Activated T-cell treated with anti-CD3 and anti-CD28 coated beads for 24 hours (primary cell): ENCODE data around the gene IGFLR1.

Experiments used
- DNase-seq: peaks from one replicate; pipeline ENCODE4 v3.0.0-alpha.2; 2020; ENCODE audit warnings: low read depth

The IGFLR1 gene

DNA sequence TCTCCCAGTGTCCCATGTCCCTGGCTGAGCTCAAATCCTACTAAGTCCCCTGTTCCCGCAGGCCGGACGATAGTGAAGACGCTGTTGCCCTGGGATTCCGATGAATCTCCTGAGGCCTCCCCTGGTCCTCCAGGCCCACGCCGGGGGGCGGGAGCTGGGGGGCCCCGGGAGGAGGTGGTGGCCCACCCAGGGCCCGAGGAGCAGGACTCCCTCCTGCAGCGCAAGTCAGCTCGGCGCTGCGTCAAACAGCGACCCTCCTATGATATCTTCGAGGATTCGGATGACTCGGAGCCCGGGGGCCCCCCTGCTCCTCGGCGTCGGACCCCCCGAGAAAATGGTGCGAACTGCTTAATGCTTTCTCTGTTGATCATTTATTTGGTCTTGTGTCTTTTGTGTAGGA is 18.6 kb downstream of the IGFLR1 start:
- no peak for DNase-seq

DNA sequence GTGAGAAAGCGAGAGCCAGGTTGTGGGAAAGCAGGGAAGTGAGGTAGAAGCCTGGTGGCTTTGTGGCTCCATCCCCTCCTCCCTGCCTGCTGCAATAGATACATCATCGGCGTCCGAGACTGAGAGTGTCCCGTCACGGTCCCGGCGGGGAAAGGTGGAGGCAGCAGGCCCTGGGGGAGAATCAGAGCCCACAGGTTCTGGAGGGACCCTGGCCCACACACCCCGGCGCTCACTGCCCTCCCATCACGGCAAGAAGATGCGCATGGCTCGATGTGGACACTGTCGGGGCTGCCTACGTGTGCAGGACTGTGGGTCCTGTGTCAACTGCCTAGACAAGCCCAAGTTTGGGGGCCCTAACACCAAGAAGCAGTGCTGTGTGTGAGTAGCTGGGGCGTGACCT is 19.4 kb downstream of the IGFLR1 start:
- DNase-seq = no peak

DNA sequence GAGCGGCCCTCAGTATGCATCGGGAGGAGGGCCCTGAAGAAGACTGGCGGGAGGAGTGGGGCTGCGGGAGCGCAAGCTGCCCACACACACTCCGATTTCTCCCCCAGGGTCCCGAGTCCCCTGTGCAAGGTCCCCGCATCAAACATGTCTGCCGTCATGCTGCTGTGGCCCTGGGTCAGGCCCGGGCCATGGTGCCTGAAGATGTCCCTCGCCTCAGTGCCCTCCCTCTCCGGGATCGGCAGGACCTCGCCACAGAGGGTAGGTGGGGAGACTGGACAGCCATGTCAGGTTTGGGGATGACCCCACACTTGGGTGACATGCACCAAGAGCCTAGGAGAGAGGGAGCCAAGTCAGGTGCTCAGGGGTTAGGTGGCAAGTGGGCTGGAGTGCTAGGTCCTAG is 19.8 kb downstream of the IGFLR1 start:
- no peak for DNase-seq

DNA sequence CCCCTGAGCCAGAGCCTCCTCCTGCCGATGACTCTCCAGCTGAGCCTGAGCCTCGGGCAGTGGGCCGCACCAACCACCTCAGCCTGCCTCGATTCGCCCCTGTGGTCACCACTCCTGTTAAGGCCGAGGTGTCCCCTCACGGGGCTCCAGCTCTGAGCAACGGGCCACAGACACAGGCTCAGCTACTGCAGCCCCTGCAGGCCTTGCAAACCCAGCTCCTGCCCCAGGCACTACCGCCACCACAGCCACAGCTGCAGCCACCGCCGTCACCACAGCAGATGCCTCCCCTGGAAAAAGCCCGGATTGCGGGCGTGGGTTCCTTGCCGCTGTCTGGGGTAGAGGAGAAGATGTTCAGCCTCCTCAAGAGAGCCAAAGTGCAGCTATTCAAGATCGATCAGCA is 20.9 kb downstream of the IGFLR1 start:
- no peak for DNase-seq

DNA sequence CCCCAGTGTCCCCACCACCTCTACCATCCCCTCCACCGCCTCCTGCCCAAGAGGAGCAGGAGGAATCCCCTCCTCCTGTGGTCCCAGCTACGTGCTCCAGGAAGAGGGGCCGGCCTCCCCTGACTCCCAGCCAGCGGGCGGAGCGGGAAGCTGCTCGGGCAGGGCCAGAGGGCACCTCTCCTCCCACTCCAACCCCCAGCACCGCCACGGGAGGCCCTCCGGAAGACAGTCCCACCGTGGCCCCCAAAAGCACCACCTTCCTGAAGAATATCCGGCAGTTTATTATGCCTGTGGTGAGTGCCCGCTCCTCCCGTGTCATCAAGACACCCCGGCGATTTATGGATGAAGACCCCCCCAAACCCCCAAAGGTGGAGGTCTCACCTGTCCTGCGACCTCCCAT is 21.6 kb downstream of the IGFLR1 start:
- DNase-seq = no peak

DNA sequence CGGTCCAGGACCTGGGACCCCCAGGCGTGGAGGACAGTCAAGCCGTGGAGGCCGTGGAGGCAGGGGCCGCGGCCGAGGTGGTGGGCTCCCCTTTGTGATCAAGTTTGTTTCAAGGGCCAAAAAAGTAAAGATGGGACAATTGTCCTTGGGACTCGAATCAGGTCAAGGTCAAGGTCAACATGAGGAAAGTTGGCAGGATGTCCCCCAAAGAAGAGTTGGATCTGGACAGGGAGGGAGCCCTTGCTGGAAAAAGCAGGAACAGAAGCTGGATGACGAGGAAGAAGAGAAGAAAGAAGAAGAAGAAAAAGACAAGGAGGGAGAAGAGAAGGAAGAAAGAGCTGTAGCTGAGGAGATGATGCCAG is 22.1 kb downstream of the IGFLR1 start:
- DNase-seq = no peak

DNA sequence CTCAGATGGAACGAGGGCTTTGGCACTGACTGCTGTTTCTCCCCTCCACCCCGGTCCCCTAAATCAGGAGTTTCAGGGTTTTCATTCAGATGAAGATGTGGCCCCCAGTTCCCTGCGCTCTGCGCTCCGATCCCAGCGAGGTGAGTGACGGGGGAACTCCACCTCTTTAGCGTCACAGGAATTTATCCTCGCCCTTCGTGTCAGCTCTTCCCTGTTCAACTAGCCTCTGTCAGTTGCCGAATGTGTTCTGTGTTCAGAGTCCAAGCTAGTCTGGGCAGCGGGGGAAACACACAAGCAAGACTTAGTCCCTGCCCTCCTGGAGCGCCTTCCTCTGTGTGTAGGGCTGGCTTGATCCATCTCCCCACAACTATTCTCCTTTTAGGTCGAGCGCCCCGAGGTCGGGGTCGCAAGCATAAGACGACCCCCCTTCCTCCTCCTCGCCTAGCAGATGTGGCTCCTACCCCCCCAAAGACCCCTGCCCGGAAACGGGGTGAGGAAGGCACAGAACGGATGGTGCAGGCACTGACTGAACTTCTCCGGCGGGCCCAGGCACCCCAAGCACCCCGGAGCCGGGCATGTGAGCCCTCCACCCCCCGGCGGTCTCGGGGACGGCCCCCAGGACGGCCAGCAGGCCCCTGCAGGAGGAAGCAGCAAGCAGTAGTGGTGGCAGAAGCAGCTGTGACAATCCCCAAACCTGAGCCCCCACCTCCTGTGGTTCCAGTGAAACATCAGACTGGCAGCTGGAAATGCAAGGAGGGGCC is 22.7 kb downstream of the IGFLR1 start:
- no peak for DNase-seq

DNA sequence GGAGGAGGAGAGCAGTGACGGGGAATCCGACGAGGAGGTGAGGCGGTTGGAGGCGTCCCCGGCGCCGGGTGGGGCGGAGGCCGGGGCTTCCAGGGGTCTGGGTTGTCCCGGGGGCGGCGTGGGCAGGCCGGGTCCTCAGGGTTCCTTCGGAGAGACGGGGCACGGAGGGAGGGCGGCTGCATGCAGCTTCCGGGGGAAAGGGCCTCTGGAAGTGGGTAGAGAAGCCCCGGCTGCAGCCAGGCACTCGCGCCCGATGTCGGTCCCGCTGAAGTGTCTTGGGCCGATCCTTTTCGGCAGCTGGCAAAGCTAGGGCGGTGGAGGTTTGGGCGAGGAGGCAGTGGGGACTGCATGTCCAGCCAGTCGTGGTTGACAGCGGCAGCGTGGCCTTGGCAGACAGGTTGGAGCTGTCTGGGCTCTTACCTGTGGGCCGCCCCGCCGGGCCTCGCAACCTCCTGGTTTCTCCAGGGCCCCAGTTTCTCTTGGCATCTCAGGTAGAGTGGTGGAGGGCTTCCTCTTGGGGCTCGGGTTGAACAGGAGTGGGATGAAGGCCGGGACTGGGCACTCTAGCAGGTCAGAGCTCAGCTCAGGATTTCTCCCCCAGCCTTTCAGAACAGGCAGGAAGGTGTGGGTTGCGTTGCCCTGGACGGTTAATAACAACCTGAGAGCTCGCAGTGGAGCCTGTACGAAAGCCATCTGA is 23.8 kb downstream of the IGFLR1 start:
- DNase-seq = peak; percentile 41

DNA sequence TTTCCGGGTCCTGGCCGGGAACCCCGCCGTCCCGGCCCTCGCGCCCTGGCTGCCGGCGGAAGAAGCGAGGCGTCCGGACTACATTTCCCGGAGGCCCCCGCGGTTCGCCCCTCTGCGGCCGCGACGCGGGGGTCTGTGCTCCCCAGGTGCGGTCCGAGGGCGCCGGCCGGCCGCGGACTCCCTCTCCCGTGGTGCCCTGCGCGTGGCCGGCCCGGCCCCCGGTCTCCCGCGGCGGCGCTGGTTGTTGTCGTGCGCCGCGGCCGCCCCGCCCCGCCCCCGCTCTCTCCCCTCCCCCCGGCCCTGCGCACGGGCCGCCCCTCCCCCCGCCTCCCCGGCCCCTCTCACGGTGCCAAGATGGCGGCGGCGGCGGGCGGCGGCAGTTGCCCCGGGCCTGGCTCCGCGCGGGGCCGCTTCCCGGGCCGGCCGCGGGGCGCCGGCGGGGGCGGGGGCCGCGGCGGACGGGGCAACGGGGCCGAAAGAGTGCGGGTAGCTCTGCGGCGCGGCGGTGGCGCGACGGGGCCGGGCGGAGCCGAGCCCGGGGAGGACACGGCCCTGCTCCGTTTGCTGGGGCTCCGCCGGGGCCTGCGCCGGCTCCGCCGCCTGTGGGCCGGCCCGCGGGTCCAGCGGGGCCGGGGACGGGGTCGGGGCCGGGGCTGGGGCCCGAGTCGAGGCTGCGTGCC is 24.4 kb downstream of the IGFLR1 start, which contains the start of gene KMT2B:
TSS of gene KMT2B (plus strand) at position 339 of the 680 bp plus-strand sequence. CDS start at position 355, 16 bp downstream.
- DNase-seq = no peak

DNA sequence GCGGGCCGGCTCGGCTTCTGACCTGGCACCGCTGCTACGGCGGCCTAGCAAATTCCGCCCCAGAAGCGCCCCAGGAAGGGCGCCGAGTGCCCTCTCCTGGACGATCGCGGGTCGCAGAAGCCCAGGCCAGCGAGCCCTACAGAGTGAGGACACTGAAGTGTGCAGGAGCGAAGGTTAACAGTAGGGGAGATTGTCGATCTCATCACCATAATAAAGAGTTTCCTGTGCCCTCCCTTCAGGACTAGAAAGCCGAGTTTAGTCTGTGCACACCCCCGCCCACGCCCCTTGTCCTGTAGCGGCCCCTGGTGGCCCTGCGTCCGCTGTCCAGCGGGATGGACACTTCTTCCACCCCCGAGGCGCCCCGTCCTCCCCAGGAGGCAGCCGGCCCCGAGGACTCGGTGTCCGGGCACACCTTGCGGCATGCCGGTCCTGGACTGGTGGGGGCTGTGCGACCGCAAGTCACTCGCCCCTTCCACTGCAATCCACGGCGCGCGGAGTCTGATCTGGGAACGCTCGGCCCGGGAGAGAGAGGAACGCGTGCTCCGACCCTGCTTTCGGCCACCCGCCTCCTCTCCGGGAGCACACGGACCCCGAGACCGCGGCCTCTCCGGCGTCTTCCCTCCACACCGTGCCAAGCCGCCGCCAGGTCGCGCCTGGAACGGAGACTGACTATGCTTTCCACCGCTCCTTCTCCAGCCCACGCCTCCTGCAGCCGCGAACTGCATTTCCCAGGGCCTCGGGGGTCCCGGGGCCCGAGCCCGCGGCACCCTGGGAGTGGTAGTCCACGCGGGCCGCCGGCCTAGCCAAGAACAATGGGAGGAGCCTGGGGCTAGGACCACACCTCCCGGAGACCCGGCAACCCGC is 25.2 kb downstream of the IGFLR1 start:
- peak; percentile 95 for DNase-seq

DNA sequence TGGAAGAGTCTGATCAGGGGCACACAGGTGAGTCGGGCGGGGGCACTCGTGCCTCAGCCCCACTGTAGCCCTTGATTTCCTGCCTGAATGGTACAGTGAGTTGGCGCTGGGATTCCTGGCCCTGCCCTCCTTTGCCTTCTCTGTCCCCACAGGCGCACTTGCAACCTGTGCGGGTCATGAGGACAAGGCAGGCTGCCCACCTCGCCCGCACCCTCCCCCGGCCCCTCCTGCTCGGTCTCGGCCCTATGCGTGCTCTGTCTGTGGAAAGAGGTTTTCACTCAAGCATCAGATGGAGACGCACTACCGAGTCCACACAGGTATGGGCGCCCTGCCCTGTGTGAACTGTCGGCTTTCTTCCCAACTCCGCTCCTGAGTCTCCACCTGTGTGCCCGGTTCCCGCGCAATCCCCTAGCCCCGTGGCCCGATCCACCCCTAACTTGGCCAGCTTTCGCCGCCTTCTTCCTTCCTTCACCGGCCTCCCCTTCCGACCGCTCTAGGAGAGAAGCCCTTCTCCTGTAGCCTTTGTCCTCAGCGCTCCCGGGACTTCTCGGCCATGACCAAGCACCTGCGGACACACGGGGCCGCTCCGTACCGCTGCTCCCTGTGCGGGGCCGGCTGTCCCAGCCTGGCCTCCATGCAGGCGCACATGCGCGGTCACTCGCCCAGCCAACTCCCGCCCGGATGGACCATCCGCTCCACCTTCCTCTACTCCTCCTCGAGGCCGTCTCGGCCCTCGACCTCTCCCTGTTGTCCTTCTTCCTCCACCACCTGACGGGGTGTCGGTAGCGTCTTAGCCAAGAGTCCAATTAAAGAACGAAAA is 26.1 kb downstream of the IGFLR1 start:
- DNase-seq = no peak

DNA sequence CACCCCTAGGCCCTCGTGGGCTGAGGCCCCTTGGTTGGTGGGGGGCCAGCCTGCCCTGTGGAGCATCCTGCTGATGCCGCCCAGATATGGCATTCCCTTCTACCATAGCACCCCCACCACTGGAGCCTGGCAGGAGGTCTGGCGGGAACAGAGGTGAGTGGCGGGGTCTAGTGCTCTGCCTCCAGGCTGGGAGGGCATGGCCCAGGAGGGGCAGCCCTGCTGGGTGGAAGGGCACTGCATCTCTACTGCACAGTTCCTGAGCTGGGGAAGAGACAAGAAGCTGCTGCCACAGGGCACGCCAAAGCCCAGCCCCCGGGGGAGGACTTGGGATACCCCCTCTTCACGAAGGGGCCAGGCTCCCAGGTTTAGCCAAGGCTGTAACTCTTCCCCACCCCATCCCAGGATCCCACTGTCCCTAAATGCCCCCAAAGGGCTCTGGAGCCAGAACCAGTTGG is 26.9 kb downstream of the IGFLR1 start:
- DNase-seq = no peak

DNA sequence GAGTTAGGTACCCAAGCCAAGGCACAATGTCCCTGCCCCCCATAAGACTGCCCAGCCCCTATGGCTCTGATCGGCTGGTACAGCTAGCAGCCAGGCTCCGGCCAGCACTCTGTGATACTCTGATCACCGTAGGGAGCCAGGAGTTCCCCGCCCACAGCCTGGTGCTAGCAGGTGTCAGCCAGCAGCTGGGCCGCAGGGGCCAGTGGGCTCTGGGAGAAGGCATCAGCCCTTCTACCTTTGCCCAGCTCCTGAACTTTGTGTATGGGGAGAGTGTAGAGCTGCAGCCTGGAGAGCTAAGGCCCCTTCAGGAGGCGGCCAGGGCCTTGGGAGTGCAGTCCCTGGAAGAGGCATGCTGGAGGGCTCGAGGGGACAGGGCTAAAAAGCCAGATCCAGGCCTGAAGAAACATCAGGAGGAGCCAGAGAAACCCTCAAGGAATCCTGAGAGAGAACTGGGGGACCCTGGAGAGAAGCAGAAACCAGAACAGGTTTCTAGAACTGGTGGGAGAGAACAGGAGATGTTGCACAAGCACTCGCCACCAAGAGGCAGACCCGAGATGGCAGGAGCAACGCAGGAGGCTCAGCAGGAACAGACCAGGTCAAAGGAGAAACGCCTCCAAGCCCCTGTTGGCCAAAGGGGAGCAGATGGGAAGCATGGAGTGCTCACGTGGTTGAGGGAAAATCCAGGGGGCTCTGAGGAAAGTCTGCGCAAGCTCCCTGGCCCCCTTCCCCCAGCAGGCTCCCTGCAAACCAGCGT is 27.5 kb downstream of the IGFLR1 start:
- DNase-seq = no peak

DNA sequence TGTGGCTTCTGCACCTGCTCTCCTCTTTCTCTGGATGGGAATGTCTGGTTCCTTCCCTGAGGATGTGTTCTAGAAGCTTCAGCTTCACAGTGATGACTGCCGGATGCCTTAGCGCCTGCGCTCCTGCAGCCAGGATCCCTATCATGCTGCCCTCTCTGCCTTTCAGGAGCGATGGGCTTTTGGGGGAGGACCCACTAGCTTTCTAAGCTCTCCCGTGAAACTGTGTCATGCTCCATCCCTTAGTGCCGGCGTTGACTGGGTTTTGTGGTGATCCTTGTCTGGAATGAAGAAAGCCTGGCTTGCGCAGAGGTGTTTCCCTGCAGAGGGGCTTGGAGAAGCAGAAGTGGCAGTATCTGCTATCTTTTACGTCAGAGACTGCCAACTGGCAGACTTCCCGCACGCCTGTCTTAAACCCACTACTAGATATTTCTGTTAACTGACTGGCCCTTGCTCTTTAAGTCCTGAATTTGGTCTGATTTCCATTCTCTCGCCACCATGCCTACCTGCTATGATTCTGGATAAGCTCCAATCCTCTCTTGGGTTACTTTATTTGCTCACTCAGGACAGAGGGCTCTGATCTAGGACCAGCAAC is 28.3 kb downstream of the IGFLR1 start:
- DNase-seq = no peak

DNA sequence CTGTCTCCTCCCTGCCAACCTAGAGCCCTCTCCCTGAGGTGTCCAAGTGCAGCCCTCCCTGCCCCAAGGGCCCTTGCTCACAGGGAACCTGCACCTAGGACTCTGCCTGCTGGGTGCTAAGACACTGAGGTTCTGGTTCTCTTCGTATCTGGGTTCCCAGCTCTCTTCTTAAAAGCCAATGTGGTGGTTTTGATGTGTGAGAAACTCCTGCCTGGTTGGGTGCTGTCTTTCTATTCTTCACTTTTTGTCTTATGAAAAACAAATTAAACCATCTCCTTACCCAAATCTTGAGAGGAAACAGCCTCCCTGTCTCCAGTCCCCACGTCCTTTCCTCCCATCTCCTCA is 28.8 kb downstream of the IGFLR1 start:
- DNase-seq = no peak

DNA sequence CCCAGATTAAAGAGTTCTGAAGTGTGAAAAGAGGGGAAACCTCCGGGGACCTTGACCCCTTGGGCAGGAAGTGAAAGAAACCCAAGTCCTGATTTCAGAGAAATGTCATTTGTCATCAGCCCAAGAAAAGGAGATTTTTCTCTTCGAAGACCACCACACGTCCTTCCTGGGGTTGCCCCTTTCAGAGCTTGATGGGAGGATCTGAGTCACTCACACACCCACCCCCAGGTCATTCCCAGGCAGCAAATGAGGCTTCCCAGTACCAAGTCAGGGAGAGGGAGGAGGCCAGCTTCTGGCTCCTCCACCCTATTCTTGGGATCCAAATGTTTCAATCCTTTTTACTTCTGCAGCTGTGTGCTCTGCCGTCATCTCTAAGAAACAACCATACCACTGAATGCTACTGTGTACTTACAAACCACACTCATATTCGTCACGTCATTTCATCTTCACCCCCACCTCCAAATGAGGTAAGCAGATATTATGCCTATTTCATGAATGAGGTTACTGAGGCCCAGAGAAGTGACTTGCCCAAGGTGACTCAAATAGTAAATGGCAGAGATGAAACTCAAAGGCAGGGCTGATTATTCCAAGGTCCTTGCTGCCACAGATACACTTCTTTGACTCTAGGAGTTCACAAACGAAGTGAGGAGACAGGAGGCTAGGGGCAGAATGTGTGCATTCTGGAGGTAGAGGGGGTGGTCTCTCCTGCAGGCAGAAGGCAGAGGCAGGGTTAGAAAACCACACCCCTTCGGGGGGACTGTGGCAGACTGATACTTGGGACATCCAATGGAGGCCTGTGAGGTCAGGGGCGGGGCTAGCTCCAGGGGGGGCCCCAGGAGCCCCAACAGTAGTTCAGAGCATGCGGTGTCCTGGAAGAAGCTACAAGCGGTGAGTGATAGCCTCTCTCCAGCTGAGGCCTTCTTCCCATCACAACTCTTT is 29.4 kb downstream of the IGFLR1 start:
- peak; percentile 74 for DNase-seq

DNA sequence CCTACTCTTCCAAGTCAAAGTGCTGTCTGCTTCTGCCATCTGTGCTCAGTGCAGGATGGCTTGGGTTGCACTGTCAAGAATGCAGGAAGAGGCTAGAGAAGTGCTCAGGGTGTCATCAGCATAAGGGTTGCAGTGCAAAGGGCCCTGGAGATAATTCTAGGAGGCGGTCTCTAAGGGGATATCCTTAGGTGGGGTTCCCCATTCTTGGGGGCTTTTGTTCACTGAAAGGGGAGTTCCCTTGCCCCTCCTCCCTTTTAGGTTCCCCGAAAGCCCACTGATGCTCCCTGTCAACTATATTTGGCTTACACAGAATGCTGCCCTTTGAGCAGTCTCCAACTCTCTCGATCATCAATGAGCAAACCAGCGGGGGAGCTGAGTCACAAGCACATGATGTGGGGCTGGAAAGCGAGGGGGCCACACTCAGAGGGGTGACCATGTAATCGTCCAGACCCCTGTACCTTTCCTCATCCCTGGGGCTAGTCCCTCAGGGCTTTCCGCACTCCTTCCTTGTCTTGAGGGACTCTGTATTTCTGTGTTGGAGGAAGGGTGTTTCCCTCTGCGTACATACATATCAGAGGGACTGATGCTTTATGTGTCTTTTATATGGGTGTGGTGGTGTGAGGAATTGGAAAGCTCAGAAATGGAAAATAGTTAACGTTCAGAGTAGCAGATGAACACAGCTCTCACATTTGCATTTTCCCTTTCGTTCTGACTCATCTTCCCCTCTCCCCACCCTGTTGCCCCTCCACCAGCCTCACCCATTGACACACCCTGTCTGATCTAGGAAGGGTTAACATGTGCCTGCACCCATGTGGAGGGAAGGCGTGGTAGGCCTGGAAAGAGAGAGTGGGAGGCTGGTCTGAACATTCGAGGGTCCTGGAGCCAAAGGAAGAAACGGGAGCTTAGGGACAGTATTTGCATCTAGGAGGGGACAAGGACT is 31.2 kb downstream of the IGFLR1 start:
- peak; percentile 64 for DNase-seq

DNA sequence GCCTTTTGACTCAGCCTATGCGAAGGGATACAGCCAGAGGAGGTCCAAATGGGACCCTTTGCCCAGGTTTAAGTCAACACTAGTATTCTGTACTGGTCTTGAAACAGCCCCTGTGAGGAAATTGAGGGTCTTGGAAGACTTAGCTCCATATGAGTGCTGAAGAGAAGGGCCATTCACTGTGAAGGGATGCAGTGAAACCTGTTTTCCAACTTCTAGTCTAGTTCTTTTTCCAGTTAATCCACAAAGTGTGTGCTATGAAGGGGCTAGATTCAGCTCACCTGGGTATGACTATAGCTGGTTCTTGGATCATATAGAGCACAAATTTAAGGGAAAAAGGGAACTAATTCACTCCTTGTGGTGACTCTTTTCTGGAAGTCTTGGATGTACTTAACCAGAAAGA is 33.9 kb downstream of the IGFLR1 start:
- no peak for DNase-seq
